Measurements from ENCODE around the gene TRIM66. TPM values are rescaled to one million over a fixed set of nuclear protein-coding genes. Genes with fewer than 3 reads are reported as not detected.

Gene TRIM66
- total RNA-seq, 2 donors from 2014 or later, result 12.5 to 27.7 TPM

DNA sequence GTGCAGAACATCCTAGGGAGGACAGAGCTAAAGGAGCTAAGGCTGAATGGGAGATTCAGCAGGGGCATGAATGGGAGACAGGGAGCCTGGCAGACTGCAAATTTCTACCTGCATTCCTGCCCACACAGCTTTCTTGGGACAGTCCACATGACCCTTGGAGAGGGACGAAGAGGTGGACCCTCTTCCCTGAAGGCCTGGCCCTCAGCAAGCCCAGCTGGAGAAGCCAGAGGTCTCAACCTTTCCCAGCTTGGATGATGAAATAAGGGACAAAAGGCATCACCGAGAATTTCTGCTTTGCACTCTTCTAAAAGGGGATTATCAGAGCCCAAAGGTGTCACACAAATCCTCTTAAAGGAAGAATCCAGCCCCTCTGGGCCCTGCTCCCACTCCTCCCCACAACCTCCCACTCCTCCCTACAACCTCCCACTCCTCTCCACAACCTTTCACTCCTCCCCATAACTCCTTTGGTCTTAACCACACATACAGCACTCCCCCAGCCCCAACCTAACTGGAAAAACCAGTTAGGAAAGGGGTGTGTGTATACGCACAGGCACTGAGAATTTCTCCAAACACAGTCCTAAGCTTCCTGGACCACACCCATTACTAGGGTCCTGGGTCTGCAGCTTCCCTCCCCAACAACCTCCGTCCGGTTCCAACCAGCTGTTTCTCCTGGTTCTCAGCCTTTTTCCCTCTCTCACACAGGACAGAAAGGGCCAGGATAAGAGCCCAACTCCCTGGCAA is 38.6 kb upstream of the TRIM66 start:
- Mint-ChIP-seq H3K4me3 (no peak overlapping the region), H3K9me3 (no peaks in the 10 kb centered on the region), H3K4me1 (ENCODE audit: low read depth in 2 of 2) (peaks cover 0 to 9% of the 10 kb centered on the region in 2 donors), H3K36me3 (no peaks in the 10 kb centered on the region), H3K27ac (no peak overlapping the region), H3K27me3 (no peaks in the 10 kb centered on the region)
- ATAC-seq (no peak), DNase-seq (ENCODE audit: low spot score) (no peak)

DNA sequence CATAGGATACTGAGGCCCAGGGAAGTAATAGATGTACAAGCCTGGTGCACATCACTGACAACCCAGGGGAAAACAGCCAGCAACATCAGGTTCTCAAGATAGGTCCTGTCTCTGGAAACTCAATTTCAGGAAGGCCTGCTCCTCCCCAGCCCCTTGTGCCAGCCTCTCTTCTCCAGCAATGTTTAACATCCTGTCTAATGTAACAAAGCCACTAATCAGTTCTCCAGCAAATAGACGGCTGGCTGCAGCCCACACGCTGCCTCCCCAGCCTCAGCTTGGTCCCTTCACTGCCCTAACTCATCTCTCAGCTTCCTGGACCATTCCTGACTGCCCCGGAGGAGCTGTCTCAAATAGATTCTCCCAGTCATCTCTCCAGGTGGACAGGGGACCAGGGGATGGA is 37.9 kb upstream of the TRIM66 start:
- DNase-seq (ENCODE audit: low spot score) (no peak), ATAC-seq (no peak)
- Mint-ChIP-seq H3K9me3 (no peaks in the 10 kb centered on the region), H3K27me3 (no peaks in the 10 kb centered on the region), H3K36me3 (no peaks in the 10 kb centered on the region), H3K4me3 (no peak overlapping the region), H3K27ac (no peak overlapping the region), H3K4me1 (ENCODE audit: low read depth in 2 of 2) (peaks cover 0 to 9% of the 10 kb centered on the region in 2 donors)

DNA sequence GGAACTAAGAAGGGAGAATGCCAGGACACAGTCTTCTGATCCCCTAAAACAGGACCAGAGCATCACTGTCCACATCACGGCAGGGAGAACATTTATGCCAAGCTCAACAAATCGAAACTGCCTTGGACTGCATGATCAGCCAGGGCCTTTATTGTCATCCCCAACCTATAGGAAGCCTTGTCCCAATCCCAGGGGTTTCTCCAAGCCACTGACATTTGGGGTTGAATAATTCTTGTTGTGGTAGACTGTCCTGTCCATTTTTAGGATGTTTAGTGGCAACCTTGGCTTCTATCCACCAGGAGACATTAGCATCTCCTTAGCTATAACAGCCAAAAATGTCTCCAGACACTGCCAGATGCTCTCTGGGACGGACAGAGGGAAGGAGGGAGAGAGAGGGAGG is 37.3 kb upstream of the TRIM66 start:
- Mint-ChIP-seq H3K4me3 (no peak overlapping the region), H3K27ac (no peak overlapping the region), H3K27me3 (no peaks in the 10 kb centered on the region), H3K36me3 (no peaks in the 10 kb centered on the region), H3K9me3 (no peaks in the 10 kb centered on the region), H3K4me1 (ENCODE audit: low read depth in 2 of 2) (peaks cover 0 to 9% of the 10 kb centered on the region in 2 donors)
- ATAC-seq (no peak), DNase-seq (ENCODE audit: low spot score) (no peak)

DNA sequence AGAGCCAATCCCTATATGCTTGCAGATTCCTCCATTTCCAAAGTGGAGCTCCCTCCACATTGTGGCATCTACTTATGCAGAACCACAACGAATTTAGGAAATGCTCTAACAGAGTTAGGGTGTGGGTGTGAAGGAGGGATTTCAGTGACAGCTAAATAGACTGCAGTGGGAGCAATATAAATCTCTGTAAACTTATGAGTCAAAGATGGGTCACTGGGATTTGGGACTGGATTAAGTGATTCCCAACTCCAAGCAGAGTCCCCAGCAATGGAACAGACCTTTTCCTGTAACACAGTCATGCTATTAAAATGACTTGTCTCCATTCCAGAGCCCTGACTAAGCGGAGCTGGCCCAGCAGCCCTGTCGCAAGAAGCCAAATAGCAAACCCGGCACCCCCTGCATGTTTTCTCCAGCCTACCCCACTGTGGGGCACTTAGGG is 36.8 kb upstream of the TRIM66 start:
- Mint-ChIP-seq H3K27ac (no peak overlapping the region), H3K4me3 (no peak overlapping the region), H3K9me3 (no peaks in the 10 kb centered on the region), H3K36me3 (no peaks in the 10 kb centered on the region), H3K27me3 (no peaks in the 10 kb centered on the region), H3K4me1 (ENCODE audit: low read depth in 2 of 2) (peaks cover 0 to 13% of the 10 kb centered on the region in 2 donors)
- DNase-seq (ENCODE audit: low spot score) (no peak), ATAC-seq (no peak)

DNA sequence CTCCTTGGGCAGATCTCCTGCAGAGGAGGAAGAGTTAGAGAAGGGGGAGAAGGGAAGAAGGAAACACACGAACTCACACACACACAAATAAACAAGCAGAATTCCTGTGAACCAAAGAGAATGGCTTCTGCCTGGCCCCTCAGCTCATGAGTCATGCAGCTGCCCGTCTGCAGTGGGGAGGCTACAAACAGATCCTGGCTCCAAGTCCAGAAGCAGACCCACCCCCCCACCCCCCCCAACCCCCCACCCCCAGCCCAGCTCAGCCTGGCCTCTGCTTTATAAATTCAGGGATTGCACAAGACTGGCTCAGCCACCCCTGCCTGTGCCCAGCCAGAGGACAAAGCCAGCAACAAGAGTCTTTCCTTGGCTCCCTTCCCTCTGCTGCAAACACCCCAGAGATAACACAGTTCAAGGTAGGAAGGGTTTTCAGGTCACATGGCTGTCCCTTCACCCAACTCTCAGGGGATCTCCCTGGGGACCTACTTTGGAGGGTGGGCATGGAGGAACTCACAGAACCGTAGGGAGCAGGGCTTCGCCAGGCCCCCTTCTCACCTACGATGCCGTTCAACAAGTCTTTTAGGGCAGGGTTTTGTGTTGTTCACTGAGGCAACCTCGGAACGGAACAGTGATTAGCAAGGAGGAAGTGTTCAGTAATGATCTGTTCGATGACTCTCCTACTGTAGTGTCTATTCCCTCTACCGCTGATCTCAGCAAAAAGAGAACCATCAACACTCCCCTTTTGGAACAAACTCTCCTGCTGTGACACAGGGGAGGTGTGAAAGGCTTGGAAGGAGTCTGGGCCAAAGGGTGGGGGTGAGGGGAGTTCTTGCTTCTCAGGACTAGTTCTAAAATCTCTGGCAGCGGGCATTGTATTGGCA is 35.6 kb upstream of the TRIM66 start:
- Mint-ChIP-seq H3K27ac (no peak overlapping the region), H3K4me3 (no peak overlapping the region), H3K27me3 (no peaks in the 10 kb centered on the region), H3K36me3 (no peaks in the 10 kb centered on the region), H3K4me1 (ENCODE audit: low read depth in 2 of 2) (peaks cover 0 to 13% of the 10 kb centered on the region in 2 donors), H3K9me3 (no peaks in the 10 kb centered on the region)
- ATAC-seq (no peak), DNase-seq (ENCODE audit: low spot score) (no peak)

DNA sequence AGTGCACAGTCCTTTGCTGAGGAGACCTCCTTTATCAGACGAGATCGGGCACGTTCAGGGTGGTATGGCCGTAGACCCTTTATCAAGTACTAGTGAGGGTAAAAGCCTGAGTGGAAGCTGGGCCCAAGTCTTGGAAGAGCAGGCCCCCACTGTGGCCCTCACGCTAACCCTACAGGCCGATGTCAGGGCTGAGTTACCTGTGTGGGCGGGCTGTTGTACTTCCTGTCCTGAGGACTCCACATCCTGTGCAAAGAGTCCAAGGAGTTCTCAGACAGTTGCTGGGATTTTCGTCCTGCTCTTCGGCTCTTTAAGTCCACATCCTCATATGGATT is 35.0 kb upstream of the TRIM66 start:
- Mint-ChIP-seq H3K27ac (peak overlapping the region in 1 of 2 donors; percentile 45), H3K36me3 (no peaks in the 10 kb centered on the region), H3K27me3 (no peaks in the 10 kb centered on the region), H3K4me3 (no peak overlapping the region), H3K9me3 (no peaks in the 10 kb centered on the region), H3K4me1 (ENCODE audit: low read depth in 2 of 2) (peaks cover 0 to 13% of the 10 kb centered on the region in 2 donors)
- DNase-seq (ENCODE audit: low spot score) (no peak), ATAC-seq (no peak)

DNA sequence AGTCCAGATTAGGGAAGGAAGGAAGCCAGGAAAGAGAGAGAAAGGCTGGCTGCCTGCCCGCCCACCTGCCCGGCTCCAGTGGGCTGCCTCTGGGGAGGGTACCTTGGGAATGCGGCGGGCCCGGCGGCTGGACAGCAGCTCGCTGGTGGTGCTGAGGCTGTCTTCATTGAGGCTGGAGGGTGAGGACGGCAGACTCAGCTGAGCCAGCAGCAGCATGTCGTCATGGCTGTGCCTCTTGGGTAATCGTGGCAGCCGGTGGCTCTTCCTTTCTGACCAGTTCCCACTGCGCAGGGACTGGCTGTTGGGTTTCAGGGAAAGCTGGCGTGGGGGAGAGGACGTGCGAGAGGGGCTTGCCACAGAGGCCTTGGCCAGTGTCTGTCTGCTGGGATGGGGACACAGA is 33.0 kb upstream of the TRIM66 start:
- Mint-ChIP-seq H3K36me3 (no peaks in the 10 kb centered on the region), H3K9me3 (no peaks in the 10 kb centered on the region), H3K4me3 (no peak overlapping the region), H3K4me1 (ENCODE audit: low read depth in 2 of 2) (peaks cover 0 to 11% of the 10 kb centered on the region in 2 donors), H3K27ac (no peak overlapping the region), H3K27me3 (no peaks in the 10 kb centered on the region)
- DNase-seq (ENCODE audit: low spot score) (no peak), ATAC-seq (no peak)

DNA sequence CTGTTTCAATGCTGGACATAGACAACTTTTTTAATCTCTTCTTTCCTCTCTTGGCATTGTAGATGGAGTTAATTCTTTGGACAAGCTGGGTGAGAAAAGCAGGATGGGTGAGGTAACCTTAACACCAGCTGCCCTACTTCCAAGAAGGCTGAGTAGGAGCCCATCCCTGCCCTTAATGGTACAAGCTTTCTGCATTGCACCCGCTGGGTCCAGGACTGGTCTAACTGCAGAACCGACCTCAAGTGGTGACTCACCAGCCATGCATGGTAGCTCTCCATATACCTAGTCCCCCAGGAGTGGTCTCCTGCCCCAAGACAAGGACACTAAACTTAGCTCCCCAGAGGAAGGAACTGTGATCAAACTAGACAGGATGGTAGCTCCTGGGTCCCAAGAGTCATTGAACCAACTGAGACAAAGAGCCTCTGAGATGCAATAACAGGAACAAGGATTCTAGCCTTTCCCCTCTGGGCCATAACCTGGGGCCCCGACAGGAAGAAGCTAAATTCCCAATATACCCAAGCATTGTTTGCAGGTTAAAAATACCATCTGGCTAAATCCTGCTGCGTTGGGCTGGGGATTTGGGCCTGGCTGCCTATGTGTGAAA is 32.3 kb upstream of the TRIM66 start:
- H3K4me3 Mint-ChIP-seq, result no peak overlapping the region
- H3K27me3 Mint-ChIP-seq, result no peaks in the 10 kb centered on the region
- no peak for DNase-seq (ENCODE audit: low spot score)
- ATAC-seq, result no peak
- H3K36me3 Mint-ChIP-seq, result no peaks in the 10 kb centered on the region
- H3K27ac Mint-ChIP-seq, result no peak overlapping the region
- peaks cover 0 to 11% of the 10 kb centered on the region in 2 donors for H3K4me1 Mint-ChIP-seq (ENCODE audit: low read depth in 2 of 2)
- no peaks in the 10 kb centered on the region for H3K9me3 Mint-ChIP-seq

DNA sequence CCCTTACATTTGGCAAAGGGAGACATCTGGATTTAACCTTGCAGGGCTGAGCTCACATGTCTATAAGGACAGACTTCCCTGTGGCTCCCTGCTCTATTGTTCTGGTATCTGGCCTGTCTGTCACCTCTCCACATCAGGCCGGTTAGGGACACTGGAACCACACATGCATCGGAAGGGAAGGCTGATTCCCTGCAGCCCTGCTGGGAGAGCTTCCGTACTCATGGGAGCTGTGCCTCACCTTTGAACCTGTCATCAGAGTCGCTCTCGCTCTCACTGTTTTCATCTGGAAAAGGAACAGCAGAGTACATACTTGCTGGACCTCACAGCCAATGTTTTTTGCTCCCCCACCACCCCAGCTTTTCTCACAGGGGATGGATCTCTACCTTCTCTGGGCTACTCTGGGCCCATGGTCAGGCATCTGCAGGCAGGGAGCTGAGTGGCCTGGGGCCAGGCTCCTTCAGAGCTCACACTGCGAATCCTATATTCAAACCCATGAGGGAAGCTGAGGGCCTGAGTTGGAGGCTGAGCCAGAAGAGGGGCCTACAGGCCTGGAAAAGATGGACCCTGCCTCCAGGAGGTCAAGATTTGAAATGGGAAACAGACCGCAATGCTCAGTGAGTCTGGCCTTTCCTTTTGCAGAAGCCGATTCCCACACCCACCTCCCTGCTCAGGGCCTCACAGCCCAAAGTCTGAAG is 31.4 kb upstream of the TRIM66 start:
- no peaks in the 10 kb centered on the region for H3K36me3 Mint-ChIP-seq

DNA sequence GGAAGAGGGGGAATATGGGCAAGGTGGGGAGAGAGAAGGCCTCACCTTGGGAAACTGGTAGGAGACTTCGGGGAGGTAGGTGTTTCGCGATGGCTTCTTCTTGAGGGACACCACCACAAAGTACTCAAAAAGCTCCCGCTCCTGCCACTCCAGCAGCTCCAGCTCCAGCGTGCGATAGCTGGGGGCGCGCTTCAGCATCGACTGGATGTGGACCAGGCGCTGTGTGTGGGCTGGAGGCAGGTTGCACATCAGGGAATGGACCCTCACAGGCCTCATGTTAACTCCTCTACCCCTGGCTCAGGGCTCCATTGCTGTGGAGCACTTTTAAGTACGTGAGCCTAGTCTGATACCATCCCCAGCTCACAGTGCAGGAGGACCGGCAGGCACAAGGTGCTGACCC is 30.0 kb upstream of the TRIM66 start:
- Mint-ChIP-seq H3K9me3 (no peaks in the 10 kb centered on the region), H3K4me3 (no peak overlapping the region), H3K36me3 (no peaks in the 10 kb centered on the region), H3K27me3 (no peaks in the 10 kb centered on the region), H3K27ac (no peak overlapping the region), H3K4me1 (ENCODE audit: low read depth in 2 of 2) (peaks cover 0 to 8% of the 10 kb centered on the region in 2 donors)
- no peak for ATAC-seq
- DNase-seq (ENCODE audit: low spot score), result no peak

More for the DNA sequence above, 31.4 kb upstream of the TRIM66 start:
- no peaks in the 10 kb centered on the region for H3K27me3 Mint-ChIP-seq
- DNase-seq (ENCODE audit: low spot score), result no peak
- H3K4me3 Mint-ChIP-seq, result no peak overlapping the region
- H3K27ac Mint-ChIP-seq, result no peak overlapping the region
- H3K4me1 Mint-ChIP-seq (ENCODE audit: low read depth in 2 of 2), result peaks cover 0 to 11% of the 10 kb centered on the region in 2 donors
- ATAC-seq, result no peak
- H3K9me3 Mint-ChIP-seq, result no peaks in the 10 kb centered on the region

DNA sequence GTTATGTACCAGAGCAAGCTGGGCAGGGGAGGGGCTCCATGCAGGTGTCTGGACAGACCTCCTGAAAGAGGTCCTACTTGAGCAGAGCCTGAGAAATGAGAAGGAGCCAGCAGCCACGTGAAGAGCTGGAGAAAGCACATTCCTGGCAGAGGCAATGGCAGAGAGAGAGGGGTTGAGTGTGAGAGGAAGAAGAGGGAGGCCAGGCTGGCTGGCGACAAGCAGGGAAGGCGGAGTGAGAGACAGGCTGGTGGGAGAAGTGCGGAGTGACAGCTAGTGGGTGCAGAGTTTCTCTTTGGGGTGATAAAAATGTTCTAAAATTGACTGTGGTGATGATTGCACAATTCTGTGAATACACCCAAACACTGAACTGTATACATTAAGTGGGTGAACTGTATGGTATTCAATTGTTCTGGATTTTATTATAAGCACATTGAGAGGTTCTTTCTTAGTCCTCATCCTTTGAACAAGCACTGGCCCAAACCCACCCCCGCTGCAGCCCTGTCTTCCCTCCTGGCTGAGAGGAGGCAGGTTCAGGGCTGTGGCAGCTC is 29.5 kb upstream of the TRIM66 start:
- H3K9me3 Mint-ChIP-seq, result no peaks in the 10 kb centered on the region
- no peaks in the 10 kb centered on the region for H3K36me3 Mint-ChIP-seq
- no peak overlapping the region for H3K4me3 Mint-ChIP-seq
- no peak for ATAC-seq
- no peaks in the 10 kb centered on the region for H3K27me3 Mint-ChIP-seq
- H3K27ac Mint-ChIP-seq, result no peak overlapping the region
- no peak for DNase-seq (ENCODE audit: low spot score)
- H3K4me1 Mint-ChIP-seq (ENCODE audit: low read depth in 2 of 2), result peaks cover 0 to 5% of the 10 kb centered on the region in 2 donors

DNA sequence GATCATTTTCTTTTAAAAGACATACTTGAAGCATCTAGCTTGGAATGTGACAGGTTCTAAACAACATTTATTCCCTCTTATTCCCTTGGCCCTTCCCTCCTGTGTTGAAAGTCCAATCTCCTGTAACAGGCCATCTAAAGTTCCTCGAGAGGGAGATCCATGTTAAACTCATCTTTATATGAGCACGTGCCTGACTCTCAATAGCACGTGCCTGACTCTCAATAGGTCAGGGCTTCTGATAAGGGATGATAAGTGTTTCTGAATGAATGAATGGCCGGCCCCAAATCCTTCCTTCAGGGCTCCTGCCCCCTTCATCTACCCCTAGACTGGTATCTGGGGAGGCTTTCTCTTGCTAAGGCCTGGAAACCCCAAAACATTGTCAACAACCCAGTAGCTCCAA is 27.3 kb upstream of the TRIM66 start:
- no peak for DNase-seq (ENCODE audit: low spot score)
- no peaks in the 10 kb centered on the region for H3K9me3 Mint-ChIP-seq
- no peaks in the 10 kb centered on the region for H3K36me3 Mint-ChIP-seq
- H3K4me1 Mint-ChIP-seq (ENCODE audit: low read depth in 2 of 2), result peaks cover 0 to 5% of the 10 kb centered on the region in 2 donors
- H3K27me3 Mint-ChIP-seq, result no peaks in the 10 kb centered on the region
- no peak overlapping the region for H3K4me3 Mint-ChIP-seq
- H3K27ac Mint-ChIP-seq, result no peak overlapping the region
- no peak for ATAC-seq

DNA sequence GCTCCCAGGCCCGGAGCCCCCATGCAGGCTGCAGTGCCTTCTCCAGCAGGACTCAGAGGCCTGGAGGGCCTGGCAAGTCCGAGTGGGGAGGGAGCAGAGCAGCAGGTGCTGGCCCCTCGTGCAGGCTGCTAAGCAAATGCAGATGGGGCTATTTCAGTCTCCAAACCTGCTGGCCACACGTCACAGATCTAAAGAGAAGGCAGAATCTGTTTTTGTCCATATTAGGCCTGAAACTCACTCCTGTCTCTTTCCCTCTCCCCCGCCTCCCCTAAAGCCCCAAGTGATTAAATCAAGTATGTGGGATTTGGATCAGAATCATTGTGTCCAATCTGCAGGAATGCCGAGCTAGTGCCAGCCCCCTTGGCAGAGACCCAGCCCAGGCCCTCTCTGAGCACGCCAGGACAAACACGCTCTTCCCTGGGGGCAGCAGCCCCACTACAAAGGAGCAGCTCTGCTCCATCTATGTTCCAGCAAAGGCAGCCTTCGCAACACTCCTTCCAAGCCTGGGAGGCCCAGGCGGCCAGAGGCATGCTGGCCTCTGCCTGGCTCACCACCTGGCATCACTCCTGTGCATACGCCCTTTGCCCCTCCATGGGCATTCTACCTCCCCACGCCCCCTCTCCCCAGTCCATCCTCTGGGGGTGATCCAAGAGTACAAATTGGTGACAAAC is 26.7 kb upstream of the TRIM66 start:
- Mint-ChIP-seq H3K4me3 (no peak overlapping the region), H3K4me1 (ENCODE audit: low read depth in 2 of 2) (no peaks in the 10 kb centered on the region), H3K27ac (no peak overlapping the region), H3K27me3 (no peaks in the 10 kb centered on the region), H3K9me3 (no peaks in the 10 kb centered on the region), H3K36me3 (no peaks in the 10 kb centered on the region)
- DNase-seq (ENCODE audit: low spot score) (no peak), ATAC-seq (no peak)
